ENCODE data around the gene ZBTB17.

Gene ZBTB17

DNA sequence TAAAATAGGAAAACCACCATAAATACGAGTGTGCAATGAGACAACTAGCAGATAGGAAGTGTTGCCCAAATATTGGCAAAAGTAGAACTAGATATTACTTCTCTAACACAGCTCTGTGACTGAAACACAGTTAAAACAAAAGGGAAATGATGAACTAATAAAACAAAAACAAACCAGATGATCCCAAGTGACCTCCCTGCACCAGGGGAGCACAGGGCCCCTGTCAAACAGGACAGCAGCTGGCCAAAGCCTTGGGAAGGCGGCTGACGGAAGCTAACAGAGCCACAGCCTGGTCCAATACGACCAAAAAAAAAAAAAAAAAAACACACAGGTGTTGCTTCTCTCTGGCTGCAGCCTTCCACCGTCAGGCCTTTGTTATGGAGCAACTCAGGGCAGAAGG, 17.8 kb downstream of the ZBTB17 start:
- Histone ChIP-seq H3K36me3 (peaks cover 8 to 62% (median 37%) of the 10 kb centered on the region in 11 experiments; a peak in 21 of 22 replicates), H3K27me3 (no peaks in the 10 kb centered on the region), H3K9ac (peak overlapping the region in 8 of 11 experiments; percentile 3 to 63 (median 32); a peak in 9 of 22 replicates), H3K9me3 (replicated peaks in 1 of 11) (no peaks in the 10 kb centered on the region), H3K27ac (peak overlapping the region; percentile 28 to 68 (median 47); a peak in 19 of 22 replicates), H3K4me1 (peaks cover 90 to 100% (median 95%) of the 10 kb centered on the region in 10 experiments), H4K20me1 (peaks cover 0 to 82% (median 67%) of the 10 kb centered on the region in 11 experiments; a peak in 18 of 22 replicates), H3K4me2 (peak overlapping the region; percentile 56 to 88 (median 76)), H3K4me3 (no peak overlapping the region)
- no peak for TF ChIP-seq Cebpa-rat (IDR thresholded peaks at IDR 0.05)

DNA sequence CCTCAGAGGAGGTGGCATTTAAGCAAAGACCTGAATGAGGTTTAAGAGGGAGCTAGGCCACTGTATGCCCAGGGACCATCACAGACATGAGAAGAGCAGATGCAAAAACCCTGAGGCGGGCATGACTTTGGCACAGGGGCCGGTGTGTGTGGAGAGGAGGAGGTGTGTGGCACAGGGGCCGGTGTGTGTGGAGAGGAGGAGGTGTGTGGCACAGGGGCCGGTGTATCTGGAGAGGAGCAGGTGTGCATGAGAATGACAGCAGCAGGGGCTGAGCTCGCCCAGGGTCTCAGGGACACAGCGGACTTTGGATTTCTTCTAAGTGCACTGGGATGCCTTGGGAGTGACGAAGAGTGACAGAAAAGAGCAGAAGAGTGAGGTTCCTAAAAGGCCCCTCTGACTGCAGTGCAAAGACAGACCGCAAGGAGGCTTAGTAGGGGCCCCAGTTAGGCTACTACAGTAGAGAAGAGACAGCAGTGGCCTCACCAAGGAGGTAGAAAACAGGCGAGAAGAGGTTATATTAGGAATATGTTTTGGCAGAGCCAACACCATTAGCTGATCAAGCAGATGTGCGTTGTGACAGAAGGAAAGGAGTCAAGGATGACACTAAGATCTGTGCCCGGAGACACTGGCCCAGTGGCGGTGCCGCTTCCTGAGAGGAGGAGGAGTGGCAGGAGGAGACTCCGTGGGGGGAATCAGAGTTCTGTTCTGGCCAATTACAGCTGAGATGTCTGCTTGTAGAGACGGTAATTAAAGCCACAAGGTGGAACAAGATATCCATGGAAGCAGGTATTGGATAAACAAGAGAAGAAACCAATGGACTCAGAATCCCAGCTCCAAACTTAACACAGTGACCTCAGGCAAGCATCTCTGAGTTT, 18.4 kb downstream of the ZBTB17 start:
- H3K4me2 ChIP-seq, result peak overlapping the region; percentile 56 to 88 (median 76)
- H3K36me3 ChIP-seq, result peaks cover 9 to 65% (median 39%) of the 10 kb centered on the region in 11 experiments; a peak in 21 of 22 replicates
- H3K27ac ChIP-seq, result peak overlapping the region in 9 of 11 experiments; percentile 13 to 68 (median 54); a peak in 17 of 22 replicates
- H3K9ac ChIP-seq, result peak overlapping the region in 6 of 11 experiments; percentile 15 to 55 (median 32); a peak in 3 of 22 replicates
- no peak for TF ChIP-seq Cebpa-rat (IDR thresholded peaks at IDR 0.05)
- no peaks in the 10 kb centered on the region for H3K9me3 ChIP-seq (replicated peaks in 1 of 11)
- peaks cover 0 to 89% (median 73%) of the 10 kb centered on the region in 11 experiments; a peak in 19 of 22 replicates for H4K20me1 ChIP-seq
- peaks cover 90 to 100% (median 95%) of the 10 kb centered on the region in 10 experiments for H3K4me1 ChIP-seq
- H3K27me3 ChIP-seq, result no peaks in the 10 kb centered on the region
- no peak overlapping the region for H3K4me3 ChIP-seq

DNA sequence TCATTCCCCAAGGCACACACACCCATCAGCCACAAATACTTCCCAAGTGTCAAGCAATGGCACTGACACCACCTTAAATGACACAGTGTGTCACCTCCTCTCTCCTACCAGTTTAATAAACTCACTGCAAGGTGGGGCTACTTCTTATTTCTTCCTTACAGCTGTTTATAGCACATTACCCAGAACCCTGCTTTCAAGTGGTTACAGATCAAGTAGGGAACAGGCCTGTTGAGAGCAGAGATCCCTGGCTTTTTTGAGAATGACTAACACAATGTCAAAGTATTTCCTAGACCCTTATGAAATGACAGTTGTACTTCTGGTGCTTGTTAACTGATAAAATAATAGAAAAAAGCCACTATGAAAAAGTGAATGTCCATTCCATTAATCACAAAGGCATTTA, 19.8 kb downstream of the ZBTB17 start:
- no peaks in the 10 kb centered on the region for H3K27me3 ChIP-seq
- H3K4me1 ChIP-seq, result peaks cover 90 to 100% (median 95%) of the 10 kb centered on the region in 10 experiments
- H3K4me2 ChIP-seq, result peak overlapping the region; percentile 7 to 92 (median 46); a peak in 20 of 22 replicates
- peak overlapping the region in 4 of 11 experiments; percentile 16 to 40 (median 28); a peak in 3 of 22 replicates for H3K9ac ChIP-seq
- H3K9me3 ChIP-seq (replicated peaks in 1 of 11), result no peaks in the 10 kb centered on the region
- H4K20me1 ChIP-seq, result peaks cover 0 to 94% (median 78%) of the 10 kb centered on the region in 11 experiments; a peak in 19 of 22 replicates
- TF ChIP-seq Cebpa-rat (IDR thresholded peaks at IDR 0.05), result no peak
- peak overlapping the region in 5 of 11 experiments; percentile 23 to 47 (median 32); a peak in 7 of 22 replicates for H3K27ac ChIP-seq
- H3K36me3 ChIP-seq, result peaks cover 5 to 59% (median 37%) of the 10 kb centered on the region in 11 experiments; a peak in 18 of 22 replicates
- H3K4me3 ChIP-seq, result no peak overlapping the region

DNA sequence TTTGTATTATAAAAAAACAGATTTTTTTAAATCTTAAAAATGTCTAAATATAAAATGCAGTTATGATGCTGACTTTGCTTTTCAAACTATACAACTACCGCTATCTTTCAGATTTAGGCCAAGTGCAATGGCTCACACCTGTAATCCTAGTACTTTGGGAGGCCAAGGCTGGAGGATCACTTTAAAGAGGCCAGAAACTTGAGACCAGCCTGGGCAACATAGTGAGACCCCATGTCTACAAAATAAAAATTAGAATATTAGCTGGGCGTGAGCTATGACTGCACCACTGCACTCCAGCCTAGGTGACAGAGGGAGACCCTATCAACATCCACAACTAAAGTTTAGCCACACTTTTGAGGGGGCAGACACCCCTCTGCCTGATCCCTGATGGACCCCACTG, 20.3 kb downstream of the ZBTB17 start:
- H3K9me3 ChIP-seq (replicated peaks in 1 of 11), result no peaks in the 10 kb centered on the region
- peak overlapping the region in 2 of 11 experiments; percentile 21 to 40; a peak in 1 of 22 replicates for H3K9ac ChIP-seq
- peaks cover 5 to 56% (median 34%) of the 10 kb centered on the region in 11 experiments; a peak in 18 of 22 replicates for H3K36me3 ChIP-seq
- H4K20me1 ChIP-seq, result peaks cover 0 to 95% (median 79%) of the 10 kb centered on the region in 11 experiments; a peak in 19 of 22 replicates
- H3K4me1 ChIP-seq, result peaks cover 90 to 100% (median 95%) of the 10 kb centered on the region in 10 experiments
- H3K27ac ChIP-seq, result peak overlapping the region in 3 of 11 experiments; percentile 23 to 40 (median 26); a peak in 7 of 22 replicates
- peak overlapping the region in 10 of 11 experiments; percentile 7 to 97 (median 45); a peak in 15 of 22 replicates for H3K4me2 ChIP-seq
- TF ChIP-seq Cebpa-rat (IDR thresholded peaks at IDR 0.05), result no peak
- H3K27me3 ChIP-seq, result no peaks in the 10 kb centered on the region
- H3K4me3 ChIP-seq, result no peak overlapping the region

DNA sequence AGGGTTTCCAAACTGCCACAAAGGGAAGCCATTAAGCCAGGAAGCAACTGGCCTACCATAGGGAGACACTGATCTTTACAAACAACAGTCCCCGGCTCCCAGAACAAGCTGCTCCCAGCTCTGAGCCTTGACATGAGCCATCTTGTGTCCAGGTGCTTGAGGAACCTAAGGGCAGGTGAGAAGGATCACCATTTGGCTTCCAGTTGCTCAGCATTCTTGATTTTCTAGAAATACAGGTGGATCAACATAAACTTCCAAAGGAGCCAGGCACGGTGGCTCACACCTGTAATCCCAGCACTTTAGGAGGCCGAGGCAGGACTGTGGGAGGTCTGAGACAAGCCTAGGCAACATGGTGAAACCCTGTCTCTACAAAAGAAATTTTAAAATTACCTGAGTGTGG, 21.6 kb downstream of the ZBTB17 start:
- Histone ChIP-seq H4K20me1 (peaks cover 0 to 97% (median 91%) of the 10 kb centered on the region in 11 experiments; a peak in 20 of 22 replicates), H3K9ac (peak overlapping the region in 2 of 11 experiments; percentile 27 to 54; a peak in 4 of 22 replicates), H3K27ac (peak overlapping the region in 8 of 11 experiments; percentile 8 to 86 (median 76); a peak in 12 of 22 replicates), H3K4me1 (peaks cover 90 to 100% (median 96%) of the 10 kb centered on the region in 10 experiments), H3K27me3 (no peaks in the 10 kb centered on the region), H3K9me3 (replicated peaks in 1 of 11) (no peaks in the 10 kb centered on the region), H3K4me3 (no peak overlapping the region), H3K4me2 (peak overlapping the region; percentile 87 to 98 (median 96)), H3K36me3 (peaks cover 5 to 65% (median 39%) of the 10 kb centered on the region in 11 experiments; a peak in 18 of 22 replicates)
- no peak for TF ChIP-seq Cebpa-rat (IDR thresholded peaks at IDR 0.05)

DNA sequence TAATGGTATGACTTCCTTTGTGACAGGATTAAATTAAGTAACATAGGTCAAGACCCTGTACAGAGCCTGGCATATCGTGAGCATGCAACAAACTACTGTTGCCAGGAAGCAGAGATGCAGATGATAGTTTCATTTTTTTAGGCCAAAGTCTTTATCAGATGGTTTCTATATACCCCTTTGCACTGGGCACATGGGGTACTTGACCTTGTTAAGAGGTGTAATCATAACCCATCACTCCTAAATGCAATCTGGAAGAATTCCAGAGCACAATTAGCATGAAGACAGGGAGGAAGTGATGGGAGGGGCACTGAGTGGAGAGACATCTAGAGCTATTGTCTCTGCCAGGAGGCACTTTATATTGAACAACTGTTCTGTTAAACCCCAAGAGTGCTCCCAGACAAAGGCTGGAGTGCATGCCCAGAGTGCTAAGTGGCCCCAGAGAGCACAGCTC, 22.1 kb downstream of the ZBTB17 start:
- H3K9ac ChIP-seq, result peak overlapping the region in 3 of 11 experiments; percentile 27 to 76 (median 54); a peak in 3 of 22 replicates
- H3K27ac ChIP-seq, result peak overlapping the region; percentile 22 to 86 (median 76); a peak in 19 of 22 replicates
- H3K9me3 ChIP-seq (replicated peaks in 1 of 11), result no peaks in the 10 kb centered on the region
- peaks cover 90 to 100% (median 96%) of the 10 kb centered on the region in 10 experiments for H3K4me1 ChIP-seq
- H4K20me1 ChIP-seq, result peaks cover 0 to 99% (median 94%) of the 10 kb centered on the region in 11 experiments; a peak in 20 of 22 replicates
- peaks cover 5 to 69% (median 44%) of the 10 kb centered on the region in 11 experiments; a peak in 18 of 22 replicates for H3K36me3 ChIP-seq
- H3K4me3 ChIP-seq, result peak overlapping the region in 2 of 10 experiments; percentile 18 to 43; a peak in 1 of 20 replicates
- H3K27me3 ChIP-seq, result no peaks in the 10 kb centered on the region
- TF ChIP-seq Cebpa-rat (IDR thresholded peaks at IDR 0.05), result no peak
- peak overlapping the region; percentile 87 to 98 (median 96) for H3K4me2 ChIP-seq

DNA sequence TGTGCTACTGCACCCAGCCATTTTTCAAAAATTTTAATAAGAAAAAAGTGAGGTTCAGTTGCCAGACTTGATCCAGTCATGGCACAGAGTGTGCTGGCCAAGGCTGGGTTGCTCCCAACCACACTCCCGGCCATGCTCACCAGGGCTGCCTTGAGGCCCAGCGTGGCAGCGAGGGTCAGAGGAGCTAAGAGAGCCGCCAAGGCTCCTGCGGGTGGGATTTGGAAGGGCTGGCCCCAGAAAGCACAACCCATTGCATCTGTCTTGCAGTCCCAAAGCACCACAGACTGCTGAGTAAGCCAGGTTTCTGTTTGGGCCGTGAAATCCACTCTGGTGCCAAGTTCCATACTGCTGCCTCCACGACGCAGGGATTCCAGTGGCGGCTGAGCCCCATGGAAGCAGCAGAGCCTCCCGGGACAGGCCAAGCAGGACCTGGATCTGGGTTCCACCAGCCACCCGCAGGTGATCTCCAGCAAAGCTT, 22.6 kb downstream of the ZBTB17 start:
- Histone ChIP-seq H3K4me2 (peak overlapping the region; percentile 87 to 98 (median 96)), H3K4me3 (peak overlapping the region in 4 of 10 experiments; percentile 18 to 43 (median 27); a peak in 4 of 20 replicates), H3K4me1 (peaks cover 89 to 100% (median 96%) of the 10 kb centered on the region in 10 experiments), H3K36me3 (peaks cover 5 to 74% (median 47%) of the 10 kb centered on the region in 11 experiments; a peak in 21 of 22 replicates), H3K27me3 (no peaks in the 10 kb centered on the region), H3K27ac (peak overlapping the region; percentile 22 to 86 (median 77); a peak in 20 of 22 replicates), H4K20me1 (peaks cover 0 to 99% (median 94%) of the 10 kb centered on the region in 11 experiments; a peak in 20 of 22 replicates), H3K9me3 (replicated peaks in 1 of 11) (no peaks in the 10 kb centered on the region), H3K9ac (peak overlapping the region in 10 of 11 experiments; percentile 1 to 80 (median 68); a peak in 10 of 22 replicates)
- TF ChIP-seq Cebpa-rat (IDR thresholded peaks at IDR 0.05), result no peak

All from BLaER1 treated with 17β-estradiol and CSF1 and Interleukin-3, amounts not matched to agents 10 nM and 100 nM (cell line).